GM19438 (cell line): ENCODE data around the gene CHCHD10.

Experiments used
- ATAC-seq: cut with Tn5 transposase; IDR thresholded peaks from one replicate; pipeline ENCODE4 v1.9.1; 2021; ENCODE audit warnings: low read depth; ENCODE audit not compliant: unreplicated experiment

The CHCHD10 gene

DNA sequence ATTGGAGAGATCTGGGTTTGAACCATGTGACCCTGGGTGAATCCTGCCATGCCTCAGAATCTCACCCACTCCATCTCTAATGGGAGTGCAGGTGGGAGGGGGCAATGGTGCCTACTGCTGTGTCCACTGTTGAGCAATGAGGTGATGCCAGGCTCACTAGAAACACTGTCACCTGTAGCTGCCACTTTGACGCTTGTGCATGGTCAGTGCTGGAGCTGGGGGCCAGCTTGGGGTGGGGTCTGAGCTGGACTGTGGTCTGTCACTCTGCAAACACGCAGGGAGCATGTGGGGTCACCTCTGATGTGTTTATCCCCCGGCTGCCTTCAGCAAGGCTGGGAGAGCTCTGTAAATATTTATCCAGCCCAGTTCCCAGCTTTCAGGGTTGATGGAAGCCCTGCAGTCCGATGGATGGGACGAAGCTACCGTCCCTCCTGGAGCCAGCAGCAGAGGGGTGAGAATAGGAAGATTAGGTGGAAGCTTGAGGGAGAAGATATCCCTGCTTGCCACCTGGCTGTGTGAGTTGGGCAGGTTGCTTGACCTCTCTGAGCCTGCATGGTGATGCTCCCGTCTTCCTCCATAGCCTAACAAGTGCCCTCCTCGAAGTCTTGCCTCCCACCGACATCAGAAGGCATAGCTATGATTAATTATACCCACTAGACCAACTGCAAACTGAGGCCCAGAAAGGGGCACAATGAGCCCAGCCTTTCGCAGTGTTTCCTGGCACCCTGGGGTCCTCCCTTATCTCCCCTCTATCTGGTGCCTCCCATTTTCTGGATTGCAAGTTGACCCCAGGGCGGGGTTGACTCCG is 6.5 kb upstream of the CHCHD10 start:
- no peak for ATAC-seq

DNA sequence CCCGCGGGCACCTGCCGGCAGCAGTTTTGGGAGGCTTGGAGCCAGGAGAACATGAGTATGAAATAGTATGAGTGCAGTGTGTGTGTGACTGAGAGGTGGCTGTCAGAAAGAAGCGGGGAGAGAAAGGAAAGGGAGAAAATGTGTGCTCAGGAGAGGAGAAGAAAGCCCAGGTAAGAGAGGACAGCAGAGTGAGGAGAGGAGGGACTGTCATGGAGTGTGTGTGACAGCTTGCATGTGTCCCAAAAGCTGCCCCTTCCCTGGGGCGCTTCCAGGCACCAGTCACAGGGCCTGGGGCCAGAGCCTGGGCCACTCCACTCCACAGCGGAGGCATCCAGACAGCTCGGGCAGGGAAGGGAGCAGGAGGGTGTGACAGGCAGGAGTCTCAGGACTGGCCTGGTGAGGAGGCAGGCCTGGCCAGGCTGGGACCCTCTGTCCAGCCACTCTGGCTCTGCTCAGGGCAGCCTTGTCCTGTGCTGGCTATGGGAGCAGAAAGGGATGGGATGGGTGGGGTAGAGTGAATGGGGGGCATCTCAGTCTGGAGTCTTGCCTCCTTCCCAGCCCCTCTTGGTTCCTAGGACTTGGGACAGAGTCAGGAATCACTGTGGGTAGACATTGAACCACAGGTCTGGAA is 5.8 kb upstream of the CHCHD10 start:
- ATAC-seq = no peak

DNA sequence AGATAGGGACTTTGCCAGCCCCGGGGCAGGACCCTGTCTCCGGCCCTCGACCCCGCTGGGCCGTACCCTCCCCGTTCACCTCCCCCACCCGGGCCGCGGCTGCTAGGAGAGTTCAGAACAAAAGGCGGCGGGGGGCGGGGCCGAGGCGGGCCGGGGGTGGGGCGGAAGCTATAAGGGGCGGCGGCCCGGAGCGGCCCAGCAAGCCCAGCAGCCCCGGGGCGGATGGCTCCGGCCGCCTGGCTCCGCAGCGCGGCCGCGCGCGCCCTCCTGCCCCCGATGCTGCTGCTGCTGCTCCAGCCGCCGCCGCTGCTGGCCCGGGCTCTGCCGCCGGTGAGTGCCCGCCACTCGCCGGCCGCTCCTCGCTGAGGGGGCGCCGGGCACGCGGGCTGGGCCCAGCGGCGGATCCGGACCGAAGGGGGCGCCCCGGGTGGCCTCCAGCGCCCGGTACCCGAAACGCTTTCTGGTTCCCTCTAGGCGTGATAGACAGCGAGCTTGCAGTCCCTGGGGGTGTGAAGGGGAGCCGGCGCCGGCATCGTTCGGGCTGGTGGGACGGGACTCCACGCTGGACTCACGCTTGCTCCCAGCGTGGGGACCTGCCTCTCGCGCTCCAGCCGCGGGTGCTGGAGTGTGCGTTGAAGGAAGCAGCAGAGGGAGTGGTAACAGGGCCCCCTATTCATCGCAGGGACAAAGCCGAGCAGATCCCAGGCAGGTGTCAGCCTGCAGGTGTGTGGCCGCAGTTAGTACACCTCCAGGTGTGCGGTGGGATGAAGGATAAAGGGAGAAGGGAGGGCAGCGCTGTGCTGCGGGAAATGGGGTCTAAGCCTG is 5.1 kb upstream of the CHCHD10 start, which contains the start of gene MMP11:
MMP11 (plus strand) TSS at position 201 of the 825 bp plus-strand sequence; CDS start at position 223, 22 bp downstream.
- ATAC-seq = no peak

DNA sequence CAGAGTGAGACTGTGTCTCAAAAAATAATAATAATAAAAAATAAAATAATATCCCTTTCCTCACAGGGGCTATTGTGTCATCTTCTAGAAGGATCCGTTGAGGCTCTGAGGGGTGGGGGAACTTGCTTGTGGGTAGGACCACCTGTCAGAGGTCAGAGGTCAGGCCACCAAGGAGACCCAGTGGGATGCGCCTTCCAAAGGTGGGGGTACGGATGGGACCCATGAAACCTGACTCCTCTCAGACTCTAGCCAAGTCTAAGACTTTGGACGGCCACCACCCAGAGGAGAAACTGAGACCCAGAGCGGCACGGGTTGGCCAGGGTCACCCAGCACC is 4.5 kb upstream of the CHCHD10 start:
- ATAC-seq = no peak

DNA sequence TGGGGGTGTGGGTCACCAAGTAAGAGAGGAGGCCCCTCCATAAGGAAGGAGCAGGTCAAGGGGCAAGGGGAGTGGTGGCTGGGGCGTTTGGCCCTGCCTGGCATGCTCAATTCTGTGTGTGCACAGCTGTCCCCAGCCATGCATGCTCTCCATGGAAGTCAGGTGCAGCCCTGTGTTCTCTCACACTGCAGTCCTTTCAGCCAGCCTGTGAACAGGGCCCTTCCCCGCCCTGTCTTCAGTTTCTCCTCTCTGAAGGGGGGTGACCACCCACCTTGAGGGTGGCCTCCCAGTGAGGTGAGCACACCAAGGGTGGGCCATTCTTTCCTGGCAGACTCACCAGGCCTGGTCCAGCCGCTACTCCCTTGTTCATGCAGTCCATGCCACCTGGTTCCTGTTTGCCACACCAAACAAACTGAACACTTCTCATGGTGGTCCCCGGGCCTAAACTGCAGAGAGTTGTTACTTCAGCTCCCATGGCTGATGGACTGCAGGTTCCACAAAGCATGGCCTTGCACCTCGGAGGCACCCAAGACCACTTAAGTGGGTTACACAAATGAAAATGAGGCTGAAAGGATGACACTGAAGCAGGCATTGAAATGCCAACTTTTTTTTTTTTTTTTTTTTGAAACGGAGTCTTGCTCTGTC is 1.7 kb upstream of the CHCHD10 start:
- no peak for ATAC-seq

DNA sequence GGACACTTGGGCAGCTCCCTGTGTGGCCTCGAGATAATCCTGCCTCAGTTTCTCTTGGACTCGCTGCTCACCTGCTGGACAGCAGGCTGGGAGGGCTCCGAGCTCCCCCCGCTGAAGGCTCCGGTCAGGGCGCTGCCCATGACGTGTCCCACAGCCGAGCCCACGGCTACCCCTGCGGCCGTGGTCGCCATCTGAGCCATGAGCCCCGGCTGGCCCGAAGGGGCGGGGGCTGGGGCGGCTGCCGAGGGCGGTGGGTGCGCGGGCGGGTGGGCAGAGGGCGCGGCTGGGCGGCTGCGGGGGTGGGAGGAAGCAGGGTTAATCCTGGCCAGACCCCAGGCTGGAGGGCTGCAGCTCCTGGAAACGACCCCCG is 484 bp downstream of the CHCHD10 start:
- no peak for ATAC-seq

DNA sequence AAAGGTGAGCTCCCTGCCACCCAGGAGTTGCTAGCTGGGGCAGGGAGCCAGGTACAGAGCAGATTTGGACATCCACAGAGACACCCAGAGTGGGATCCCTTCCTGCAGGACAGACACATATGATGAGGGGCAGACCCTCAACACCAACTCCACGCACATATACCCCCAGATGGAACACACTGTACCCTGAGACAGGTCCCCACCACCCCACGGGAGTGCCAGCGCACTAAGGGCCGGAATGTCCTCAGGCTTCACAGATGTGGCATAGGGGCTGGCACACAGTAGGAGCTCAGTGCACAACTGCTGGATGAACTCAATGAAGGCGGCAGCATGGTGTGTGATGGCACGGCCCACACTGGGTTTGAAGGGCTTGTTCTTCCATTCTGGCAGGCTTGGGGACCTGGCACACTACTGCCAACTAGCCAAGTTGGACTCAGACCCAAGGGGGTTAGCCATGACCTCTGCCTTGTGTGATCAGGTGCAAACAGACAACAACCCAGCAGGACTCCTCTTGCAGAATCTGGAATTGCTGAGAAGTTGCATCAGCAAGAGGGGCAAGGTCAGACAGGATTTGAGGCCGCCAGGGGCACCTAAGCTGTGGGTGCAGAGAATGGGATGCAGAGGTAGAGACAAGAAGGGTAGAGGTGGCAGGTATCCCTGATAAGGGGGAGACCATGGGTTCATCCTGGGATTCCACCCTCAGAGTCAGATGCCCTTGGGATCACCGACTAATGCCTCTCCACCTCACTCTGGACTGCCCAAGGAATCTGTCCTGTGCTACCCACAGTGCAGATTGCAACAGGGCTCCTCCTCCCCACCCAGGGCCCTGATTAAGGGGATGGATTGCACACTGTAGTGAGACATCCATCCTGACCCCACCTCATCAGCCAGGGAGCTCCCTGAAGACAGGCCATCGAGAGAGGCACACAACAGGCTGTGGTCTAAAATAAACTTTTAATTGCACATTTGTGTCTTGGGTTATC is 2.6 kb downstream of the CHCHD10 start:
- no peak for ATAC-seq

DNA sequence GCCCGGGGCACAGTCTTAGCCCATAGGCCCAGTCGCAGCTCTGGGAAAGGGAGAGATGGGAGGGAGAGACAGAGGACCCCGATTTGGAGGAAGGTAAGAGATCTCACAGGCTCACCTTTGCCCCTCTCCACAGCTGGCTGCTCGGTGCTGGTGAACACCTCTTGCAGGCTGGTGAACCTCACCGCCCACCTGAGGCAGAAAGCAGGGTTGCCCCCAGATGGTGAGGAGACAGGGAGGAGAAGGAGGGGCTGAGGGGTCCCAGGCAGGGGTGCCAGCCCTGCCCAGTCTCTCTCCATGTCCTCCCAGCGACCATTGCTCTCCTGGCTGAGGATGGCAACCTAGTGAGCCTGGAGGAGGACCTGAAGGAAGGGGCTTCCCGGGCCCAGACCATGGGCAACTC is 3.8 kb downstream of the CHCHD10 start:
- no peak for ATAC-seq

DNA sequence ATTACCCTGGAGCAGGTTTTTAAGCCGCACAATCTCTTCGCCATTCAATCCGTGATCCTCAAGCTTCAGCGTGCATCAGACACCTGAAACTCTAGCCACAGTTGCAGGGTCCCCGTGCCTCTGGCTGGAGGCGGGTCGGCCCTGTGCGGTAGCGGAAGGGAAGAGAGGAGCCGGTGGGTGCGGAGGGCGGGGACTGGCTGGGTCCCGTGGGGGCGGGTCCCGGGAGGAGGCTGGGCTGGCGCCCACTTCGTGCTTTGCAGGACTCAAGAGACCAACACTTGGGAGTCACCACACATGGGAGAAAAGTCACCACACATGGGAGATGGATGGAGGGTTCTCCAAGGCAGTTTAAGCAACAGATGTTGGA is 4.2 kb downstream of the CHCHD10 start:
- no peak for ATAC-seq

DNA sequence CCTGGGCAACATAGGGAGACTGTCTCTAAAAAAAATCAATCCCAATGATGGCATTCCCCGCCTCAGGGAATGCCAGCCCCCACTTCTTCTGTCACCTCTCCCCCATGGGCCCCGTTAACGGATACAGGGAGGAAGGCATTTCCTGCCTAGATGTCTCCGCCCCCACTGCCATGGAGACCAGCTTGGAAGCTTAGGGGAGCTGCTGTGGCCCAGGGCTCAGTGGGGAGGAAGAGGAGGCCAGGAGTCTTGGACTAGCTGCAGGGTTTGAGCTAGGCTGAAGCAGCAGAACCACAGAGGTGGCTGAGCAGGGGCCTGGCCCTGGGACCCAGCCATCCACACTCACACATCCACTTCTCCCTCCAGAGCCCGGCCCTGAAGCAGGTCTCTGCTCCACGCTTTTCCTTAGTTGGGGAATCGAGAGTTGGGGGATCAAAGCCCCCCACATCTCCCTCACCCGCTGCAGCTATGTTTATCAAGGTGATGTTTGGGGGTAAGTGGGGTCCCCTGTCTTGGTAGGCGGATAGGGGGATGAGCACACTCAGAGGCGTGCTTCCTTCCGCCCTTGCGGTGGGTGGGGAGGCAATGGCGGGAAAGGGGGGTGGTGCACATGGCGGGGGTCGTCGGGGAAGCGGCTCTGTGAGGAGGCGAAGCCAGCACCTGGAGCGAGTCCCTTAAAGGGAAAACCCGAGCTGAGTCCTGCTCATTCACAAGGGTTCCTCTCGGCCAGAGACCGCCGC is 4.8 kb downstream of the CHCHD10 start, which contains the start of gene C22orf15:
C22orf15 (plus strand) TSS at position 149 of the 737 bp plus-strand sequence; CDS start at position 466, 317 bp downstream.
- ATAC-seq = no peak

DNA sequence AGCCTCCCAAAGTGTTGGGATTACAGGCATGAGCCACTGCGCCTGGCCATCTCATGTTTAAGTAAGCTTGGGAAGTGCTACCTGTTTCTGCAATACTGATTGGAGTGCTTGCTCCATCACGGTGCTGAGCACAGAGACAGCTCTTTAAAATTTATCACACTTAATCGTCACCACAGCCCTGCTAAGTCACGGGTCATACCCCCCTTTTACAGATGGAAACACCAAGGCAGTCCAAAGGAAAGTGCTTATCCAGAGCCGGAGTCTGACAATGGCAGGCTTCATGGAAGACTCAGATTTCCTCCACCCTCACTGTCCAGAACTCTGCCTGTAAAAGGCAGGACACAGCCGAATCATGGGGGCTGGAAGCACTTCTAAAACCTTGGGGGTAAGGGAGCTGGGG is 7.7 kb downstream of the CHCHD10 start:
- no peak for ATAC-seq

DNA sequence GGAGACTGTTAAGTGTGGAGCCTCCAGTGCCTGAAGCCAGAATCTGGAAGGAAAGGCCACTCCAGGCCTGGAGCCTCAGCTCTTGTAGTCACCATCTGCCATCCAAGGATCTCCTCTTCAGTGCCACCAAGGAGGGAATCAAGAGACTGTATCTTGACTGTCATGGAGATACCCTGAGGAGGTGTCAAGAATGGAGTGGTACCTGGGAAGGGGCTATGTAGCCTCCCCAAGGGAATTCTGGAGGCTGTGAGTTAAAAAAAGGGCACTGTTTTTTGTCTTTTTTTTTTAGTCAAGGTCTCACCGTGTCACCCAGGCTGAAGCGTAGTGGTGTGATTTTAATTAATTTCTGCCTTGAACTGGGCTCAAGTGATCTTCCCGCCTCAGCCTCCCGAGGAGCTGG is 8.2 kb downstream of the CHCHD10 start:
- ATAC-seq = no peak

DNA sequence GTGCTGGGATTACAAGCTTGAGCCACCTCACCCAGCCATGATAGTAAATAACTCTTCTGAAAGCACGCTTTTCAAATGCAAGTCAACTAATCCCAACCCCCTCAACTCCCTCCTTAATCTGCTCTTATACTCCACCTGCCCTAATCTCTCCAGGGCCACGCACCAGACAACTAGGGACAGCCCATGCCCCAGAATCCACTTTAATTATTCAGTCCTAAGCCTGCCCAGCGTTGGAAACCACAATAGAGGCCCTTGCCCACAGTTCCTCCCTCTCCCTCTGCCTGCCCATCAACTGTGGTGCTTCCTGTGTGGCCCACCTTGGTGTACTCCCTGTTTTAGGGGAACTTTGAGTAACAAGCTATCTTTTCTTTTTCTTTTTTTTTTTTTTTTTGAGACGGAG is 10.9 kb downstream of the CHCHD10 start:
- ATAC-seq = no peak

DNA sequence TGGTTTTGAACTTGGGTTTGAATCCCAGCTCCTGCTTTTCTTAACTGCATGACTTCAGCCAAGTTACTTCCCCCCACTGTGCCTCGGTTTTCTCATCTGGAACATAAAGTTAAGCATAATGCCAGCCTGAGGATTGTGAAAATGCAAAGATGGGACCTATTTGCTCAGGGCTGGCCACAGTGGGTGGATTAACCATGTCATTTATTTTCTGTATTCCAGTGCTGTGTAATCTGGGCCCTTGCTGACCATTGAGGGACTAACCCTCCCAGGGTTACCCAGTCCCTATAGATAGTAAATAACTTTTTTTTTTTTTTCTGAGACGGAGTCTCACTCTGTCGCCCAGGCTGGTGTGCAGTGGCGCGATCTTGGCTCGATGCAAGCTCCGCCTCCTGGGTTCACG is 12.1 kb downstream of the CHCHD10 start:
- no peak for ATAC-seq

DNA sequence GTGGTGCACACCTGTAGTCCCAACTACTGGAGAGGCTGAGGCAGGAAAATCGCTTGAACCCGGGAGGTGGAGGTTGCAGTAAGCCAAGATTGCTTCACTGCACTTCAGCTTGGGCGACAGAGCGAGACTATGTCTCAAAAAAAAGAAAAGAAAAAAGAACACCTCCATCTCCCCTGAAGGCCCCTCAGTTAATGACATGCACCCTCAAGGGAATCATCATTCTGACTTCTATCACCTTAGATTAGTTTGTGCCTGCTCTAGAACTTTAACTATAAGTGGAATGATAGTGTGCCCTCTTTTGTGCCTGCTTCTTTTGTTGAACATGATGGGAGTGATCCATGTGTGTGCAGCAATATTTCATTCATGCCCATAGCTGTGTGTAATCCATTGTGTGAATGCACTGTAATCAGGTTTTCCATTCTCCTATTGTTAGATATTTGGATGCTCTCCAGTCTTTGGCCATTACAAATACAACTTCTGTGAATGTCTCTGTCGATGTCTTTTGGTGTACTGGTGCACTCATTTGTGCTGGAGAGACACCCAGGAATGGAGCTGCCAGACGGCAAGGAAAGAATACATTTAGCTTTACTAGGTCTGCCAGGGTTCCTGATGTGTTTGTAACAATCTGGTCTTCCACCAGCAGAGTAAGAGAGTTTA is 12.7 kb downstream of the CHCHD10 start:
- no peak for ATAC-seq

DNA sequence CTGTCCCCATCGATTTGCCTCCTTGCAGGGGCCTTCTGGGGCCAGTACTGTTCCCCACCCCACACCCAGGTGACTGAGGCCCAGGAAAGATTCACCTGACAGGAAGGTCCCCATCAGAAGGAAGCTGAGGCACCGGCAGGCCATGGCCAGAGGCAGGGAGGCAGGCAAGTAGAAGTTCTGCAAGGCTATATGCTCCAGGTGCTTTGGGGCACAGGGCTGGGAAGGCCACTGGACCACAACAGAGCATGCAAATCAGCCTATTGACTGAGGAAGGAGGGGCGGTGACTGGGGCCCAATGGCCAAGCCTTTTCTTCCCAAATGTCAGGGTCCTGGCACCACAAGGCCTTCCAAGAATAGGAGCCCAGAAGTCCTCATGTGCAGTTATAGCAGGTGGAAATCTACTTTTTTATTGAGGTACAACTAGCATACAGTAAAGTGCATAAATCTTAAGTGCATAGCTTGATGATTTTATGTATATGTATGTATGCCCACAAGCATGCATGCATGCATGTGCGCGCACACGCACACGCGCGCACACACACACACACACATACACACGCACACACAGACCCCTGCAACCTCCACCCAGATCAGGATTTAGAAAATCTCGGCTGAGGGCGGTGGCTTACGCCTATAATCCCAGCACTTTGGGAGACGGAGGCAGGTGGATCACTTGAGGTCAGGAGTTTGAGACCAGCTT is 13.4 kb downstream of the CHCHD10 start, which contains the start of gene VPREB3:
VPREB3 (minus strand) TSS at position 206 of the 700 bp plus-strand sequence; CDS start at position 144, 62 bp downstream.
- no peak for ATAC-seq

DNA sequence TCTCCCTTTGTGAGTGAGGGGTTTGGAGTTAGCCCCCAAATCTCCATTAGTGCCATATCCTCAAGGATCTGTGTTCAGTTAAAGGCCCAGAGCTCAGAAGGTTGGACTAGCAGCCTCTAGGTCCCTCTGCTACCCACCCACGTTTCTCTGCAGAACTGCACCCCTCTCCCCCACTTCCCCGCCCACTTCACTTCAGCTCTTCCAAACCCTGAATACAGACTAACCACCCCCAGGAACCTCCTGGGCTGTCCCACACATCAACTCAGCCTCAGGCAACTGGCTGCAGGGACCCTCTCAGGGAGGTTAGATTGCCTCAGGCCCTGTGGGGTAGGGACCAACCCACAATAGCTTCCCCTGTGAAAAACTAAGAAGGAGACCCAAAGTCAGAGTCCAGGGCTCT is 14.4 kb downstream of the CHCHD10 start:
- ATAC-seq = no peak

DNA sequence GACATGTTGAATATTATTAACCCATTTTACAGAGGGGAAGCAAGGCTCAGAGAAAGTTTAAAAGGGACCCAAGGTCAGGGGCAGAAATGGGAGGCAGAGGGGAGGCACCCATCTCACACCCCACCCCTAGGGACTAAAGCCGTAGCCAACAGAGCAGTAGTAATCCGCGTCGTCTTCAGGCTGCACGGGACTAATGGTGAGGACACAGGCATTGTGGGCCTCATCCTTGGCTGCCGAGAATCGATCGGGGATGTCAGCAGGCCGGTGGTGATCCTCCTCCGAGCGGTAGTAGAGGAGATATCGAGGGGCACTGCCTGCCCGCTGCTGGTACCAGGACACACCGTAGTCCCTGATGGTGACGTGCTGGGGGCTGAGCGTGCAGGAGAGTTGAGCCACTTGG is 15.0 kb downstream of the CHCHD10 start:
- ATAC-seq = no peak
